GM12873 (cell line): ENCODE measurements around the gene IGFALS.

ENCODE experiments used
- TF ChIP-seq, protein P1 (sequence below): IDR thresholded peaks from 2 replicates; pipeline ENCODE4 v1.5.1; 2012; ENCODE audit warnings: low read depth, mild to moderate bottlenecking, moderate library complexity, low read length, control low read depth; ENCODE audit not compliant: insufficient read depth; ENCODE audit errors: missing control alignments

Gene IGFALS

DNA sequence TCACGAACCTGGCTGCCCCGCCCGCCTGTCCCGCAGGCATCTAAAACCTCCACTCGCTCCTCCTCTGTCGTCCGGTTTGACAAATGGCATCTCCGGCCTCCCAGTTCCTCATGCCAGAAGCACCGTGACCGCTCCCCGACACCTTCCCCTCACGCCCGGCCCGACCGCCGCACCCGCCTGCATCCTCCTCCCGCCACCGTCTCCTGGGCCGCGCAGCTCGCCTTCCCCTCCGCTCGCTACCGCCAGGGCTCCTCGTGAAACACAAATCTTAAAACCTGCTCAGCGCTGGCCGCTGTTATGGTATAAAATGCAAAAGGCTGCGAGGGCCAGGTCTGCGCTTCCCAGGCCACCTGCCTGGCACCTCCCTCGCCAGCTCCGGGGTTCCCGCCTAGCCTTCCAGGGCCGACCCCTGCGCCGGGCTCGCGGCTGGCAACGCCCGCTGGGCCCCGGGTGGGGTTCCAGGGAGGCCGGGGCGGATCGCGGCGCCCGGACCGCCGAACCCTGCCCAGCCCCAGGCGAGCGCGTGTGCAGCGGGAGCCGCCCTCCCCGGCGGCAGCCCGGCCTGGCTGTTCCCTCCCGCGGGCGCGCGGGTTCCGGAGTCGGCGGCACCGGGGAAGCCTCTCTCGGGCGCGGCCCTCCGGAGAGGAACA, 11.6 kb downstream of the IGFALS start:
- TF ChIP-seq, protein P1, sequence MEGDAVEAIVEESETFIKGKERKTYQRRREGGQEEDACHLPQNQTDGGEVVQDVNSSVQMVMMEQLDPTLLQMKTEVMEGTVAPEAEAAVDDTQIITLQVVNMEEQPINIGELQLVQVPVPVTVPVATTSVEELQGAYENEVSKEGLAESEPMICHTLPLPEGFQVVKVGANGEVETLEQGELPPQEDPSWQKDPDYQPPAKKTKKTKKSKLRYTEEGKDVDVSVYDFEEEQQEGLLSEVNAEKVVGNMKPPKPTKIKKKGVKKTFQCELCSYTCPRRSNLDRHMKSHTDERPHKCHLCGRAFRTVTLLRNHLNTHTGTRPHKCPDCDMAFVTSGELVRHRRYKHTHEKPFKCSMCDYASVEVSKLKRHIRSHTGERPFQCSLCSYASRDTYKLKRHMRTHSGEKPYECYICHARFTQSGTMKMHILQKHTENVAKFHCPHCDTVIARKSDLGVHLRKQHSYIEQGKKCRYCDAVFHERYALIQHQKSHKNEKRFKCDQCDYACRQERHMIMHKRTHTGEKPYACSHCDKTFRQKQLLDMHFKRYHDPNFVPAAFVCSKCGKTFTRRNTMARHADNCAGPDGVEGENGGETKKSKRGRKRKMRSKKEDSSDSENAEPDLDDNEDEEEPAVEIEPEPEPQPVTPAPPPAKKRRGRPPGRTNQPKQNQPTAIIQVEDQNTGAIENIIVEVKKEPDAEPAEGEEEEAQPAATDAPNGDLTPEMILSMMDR = no peak

DNA sequence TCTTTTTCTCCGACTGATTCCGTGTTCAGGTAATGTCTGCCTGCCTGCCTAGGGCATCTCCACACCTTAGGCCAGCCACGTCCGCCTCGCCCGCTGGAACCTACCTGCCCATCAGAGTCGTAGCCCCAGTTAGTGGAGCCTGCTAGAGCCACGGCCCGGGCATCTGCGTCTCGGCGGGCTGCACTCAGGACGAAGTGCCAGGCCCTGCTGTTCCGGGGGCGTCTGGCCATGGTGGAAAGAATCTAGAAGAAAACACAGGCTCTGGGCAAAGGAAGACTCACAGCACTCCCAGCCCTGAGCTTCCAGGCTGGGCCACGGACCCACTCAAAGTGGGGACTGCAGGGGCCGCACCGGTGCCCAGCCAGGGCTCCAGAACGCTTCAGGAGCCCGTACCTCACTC, 12.3 kb downstream of the IGFALS start:
- TF ChIP-seq, protein P1 = no peak

DNA sequence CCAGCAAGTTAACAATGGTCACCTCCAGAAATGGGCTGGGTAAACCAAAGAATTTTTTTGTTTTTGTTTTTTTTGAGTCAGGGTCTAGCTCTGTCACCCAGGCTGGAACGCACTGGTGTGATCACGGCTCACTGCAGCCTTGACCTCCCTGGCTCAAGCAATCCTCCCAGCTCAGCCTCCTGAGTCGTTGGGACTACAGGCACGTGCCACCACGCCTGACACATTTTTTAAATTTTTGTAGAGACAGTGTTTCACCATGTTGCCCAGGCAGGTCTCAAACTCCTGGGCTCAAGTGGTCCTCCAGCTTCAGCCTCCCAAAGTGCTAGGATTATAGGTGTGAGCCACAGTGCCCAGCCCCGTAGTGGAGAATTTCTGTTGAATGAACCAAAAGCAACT, 12.8 kb downstream of the IGFALS start:
- TF ChIP-seq, protein P1 = no peak

DNA sequence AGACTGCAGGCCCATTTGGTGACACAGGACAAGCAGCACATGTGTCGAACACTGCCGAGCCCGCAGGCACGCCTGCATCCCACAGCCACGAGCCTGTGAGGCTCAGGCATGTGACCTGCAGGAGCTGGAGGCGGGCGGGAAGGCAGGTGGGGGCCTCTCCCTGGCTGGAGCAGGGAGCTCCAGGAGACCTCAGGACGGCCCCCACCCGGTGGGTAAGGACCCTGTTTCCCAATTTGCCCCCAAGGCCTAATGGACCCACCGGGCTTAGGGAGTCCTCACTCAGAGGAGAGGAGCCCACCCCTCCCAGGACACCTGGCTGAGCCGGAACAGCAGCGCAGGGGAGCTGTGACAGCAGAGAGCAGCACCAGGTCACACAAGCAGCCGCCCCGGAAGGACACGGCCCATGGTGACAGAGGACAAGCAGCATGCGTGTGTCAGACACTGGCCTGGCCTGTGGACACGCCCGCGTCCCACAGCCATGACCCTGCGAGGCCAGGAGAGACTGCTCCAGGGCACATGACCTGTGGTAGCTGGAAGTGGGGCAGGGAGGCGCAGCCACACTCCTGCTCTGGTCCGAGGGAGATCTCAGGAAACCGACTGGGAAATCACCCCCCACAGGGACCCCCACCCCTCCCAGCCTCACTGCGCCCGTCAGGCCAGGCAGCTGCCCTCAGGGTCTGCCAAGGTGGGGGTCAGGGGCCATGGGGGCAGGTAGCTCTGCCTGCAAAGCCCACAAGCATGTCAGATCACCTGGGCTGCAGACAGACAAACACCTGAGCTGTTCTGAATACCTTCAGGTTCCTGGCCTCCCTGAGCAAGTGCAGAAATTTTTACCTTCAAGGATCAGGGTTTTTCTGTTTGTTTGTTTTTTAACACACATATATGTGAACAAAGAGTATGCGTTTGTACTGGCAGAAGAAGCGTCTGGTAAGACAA, 13.5 kb downstream of the IGFALS start:
- TF ChIP-seq, protein P1 = no peak

DNA sequence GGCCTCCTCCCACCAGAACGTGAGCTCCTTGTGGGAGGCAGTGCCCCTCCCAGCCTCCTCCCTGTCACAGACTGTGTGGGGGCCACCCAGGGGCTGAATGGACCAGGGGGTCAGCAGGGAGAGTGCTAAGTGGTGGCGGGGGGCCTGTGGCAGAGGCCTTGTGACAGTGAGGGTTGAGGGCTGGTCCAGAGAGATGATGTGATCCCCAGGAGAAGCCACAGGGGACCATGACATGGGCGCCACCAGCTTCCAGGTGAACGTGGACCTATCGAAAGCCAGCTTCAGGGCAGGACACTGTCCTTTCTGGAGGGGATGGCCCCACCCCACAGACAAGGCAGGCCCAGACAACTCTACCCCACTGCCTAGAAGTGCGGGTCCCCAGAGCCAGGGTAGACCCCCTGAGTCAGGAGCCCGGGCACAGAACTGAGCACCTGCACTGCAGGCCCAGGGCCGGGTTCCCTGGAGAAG, 14.2 kb downstream of the IGFALS start:
- TF ChIP-seq, protein P1 = no peak

DNA sequence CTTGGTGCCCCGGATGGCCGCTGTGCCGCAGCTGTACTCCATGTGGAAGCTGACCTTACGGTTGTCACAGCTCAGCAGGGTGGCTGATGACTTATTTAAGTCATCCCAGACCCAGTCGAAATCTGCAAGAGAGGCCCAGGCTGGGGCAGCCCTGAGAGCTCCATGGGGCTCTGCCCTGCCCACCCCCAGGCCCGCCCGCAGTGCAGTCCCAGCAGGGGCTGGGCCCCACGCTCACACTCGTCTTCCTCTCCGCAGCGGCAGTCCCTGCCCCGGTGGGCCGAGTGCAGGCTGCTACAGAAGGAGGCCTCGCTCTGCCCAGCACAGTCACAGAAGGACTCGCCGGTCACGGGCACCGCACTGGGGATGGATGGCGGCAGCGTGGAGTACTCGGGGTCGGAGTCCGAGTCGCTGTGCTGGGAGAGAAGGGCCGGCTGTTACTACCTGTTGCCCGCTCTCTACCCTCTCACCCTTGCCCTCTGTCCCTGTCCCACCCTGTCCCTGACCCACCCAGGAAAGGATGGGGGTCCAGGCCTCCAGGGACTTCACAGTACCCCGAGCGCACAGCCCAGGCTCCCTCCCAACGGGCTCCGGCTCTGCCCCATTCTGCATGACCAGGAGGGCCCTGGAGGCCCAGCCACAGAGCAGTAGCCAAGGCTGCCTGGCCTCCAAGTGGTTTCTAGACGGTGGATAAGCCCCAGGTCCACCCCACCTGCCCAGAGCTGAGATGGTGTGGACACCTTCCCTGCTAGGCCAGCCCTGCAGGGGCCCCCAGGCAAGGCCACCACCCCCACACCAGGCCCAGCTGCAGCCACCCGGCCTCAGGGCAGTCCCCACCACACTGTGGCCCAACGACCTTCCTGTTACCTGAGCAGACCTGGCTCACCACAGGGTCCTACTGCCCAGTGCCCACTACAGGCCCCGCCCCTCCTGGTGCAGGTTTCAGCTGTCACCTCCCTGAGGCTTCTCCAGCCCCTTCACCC, 15.0 kb downstream of the IGFALS start:
- TF ChIP-seq, protein P1 = no peak
